ENCODE results near the gene CLVS2.

- TF ChIP-seq, protein P1, sequence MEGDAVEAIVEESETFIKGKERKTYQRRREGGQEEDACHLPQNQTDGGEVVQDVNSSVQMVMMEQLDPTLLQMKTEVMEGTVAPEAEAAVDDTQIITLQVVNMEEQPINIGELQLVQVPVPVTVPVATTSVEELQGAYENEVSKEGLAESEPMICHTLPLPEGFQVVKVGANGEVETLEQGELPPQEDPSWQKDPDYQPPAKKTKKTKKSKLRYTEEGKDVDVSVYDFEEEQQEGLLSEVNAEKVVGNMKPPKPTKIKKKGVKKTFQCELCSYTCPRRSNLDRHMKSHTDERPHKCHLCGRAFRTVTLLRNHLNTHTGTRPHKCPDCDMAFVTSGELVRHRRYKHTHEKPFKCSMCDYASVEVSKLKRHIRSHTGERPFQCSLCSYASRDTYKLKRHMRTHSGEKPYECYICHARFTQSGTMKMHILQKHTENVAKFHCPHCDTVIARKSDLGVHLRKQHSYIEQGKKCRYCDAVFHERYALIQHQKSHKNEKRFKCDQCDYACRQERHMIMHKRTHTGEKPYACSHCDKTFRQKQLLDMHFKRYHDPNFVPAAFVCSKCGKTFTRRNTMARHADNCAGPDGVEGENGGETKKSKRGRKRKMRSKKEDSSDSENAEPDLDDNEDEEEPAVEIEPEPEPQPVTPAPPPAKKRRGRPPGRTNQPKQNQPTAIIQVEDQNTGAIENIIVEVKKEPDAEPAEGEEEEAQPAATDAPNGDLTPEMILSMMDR (optimal IDR thresholded peaks at IDR 0.05 in 1 of 3, IDR thresholded peaks at IDR 0.05 in 1 of 3, conservative IDR thresholded peaks at IDR 0.05 in 1 of 3; ENCODE audit: extremely low read depth in 1 of 3, insufficient read depth in 2 of 3, low read length in 3 of 3): no peak
- TF ChIP-seq EZH2 (IDR thresholded peaks at IDR 0.05; ENCODE audit: low read length): no peak
Observed at GRCh38 chr6:123091896-123092271, 95.8 kb downstream of the CLVS2 start.

Measured in keratinocyte (primary cell).